ENCODE results near the gene ARMC6. TPM values are rescaled to one million over a fixed set of nuclear protein-coding genes. Genes with fewer than 3 reads are reported as not detected.
A peak's percentile ranks its signal among the peaks of the same experiment; 100 is the strongest.

Gene ARMC6
- total RNA-seq, 1 experiment from 2014 or later: 66.5 TPM

GRCh38 chr19:19033176-19033425 lies 302 bp upstream of the ARMC6 start:
- no peak overlapping the region for H4K8ac ChIP-seq (replicated peaks; ENCODE audit: insufficient read length, low read depth, low read length)
- peaks cover 19% of the 10 kb centered on the region; the same call in 1 of the 2 replicates for H3K79me2 ChIP-seq (ENCODE audit: insufficient read depth, low read length)
- H3K27ac ChIP-seq (ENCODE audit: insufficient read length, low read depth, low read length): no peak overlapping the region
- H3T11ph ChIP-seq (ENCODE audit: low read length): no peak overlapping the region
- H3K4ac ChIP-seq (ENCODE audit: low read depth, low read length): no peak overlapping the region
- Mint-ChIP-seq H3K27me3 (ENCODE audit: low read depth) (no peaks in the 10 kb centered on the region), H3K4me3 (peak overlapping the region; percentile 88 to 94), H3K9me3 (peaks cover 14% of the 10 kb centered on the region in 2 experiments), H3K4me1 (peaks cover 10 to 15% of the 10 kb centered on the region in 2 experiments), H3K36me3 (ENCODE audit: insufficient read depth in 1 of 3, low read depth in 3 of 3) (peaks cover 45 to 56% (median 54%) of the 10 kb centered on the region in 3 experiments), H3K27ac (peak overlapping the region; percentile 63 to 91 (median 77); a peak in 5 of 7 replicates)
- H3K14ac ChIP-seq (ENCODE audit: insufficient read depth, low read length): peak overlapping the region; percentile 81; the same call in 1 of the 2 replicates
- no peaks in the 10 kb centered on the region for H4K20me1 ChIP-seq (ENCODE audit: control insufficient read depth, insufficient read depth, insufficient read length)
- no peak for TF ChIP-seq CTCF (conservative IDR thresholded peaks at IDR 0.05)
- H2BK20ac ChIP-seq (ENCODE audit: low read depth, low read length, poor library complexity, severe bottlenecking): no peak overlapping the region
- H2AFZ ChIP-seq (ENCODE audit: low read length): no peak overlapping the region
- no peak for DNase-seq
- H3K18ac ChIP-seq (ENCODE audit: insufficient read length, low read depth, low read length): no peak overlapping the region
- H2AK5ac ChIP-seq (ENCODE audit: insufficient read length, low read length): no peak overlapping the region
- peaks cover 11% of the 10 kb centered on the region for H3K79me1 ChIP-seq (ENCODE audit: insufficient read depth, low read depth, low read length, poor library complexity, severe bottlenecking)
- no peak overlapping the region for H4K91ac ChIP-seq (ENCODE audit: insufficient read length, low read depth, low read length)
- no peak overlapping the region for H2BK120ac ChIP-seq (ENCODE audit: low read depth, low read length, poor library complexity, severe bottlenecking)
- H3K4me2 ChIP-seq (ENCODE audit: insufficient read depth, insufficient read length, low read length): peak overlapping the region; percentile 96
- H2BK15ac ChIP-seq (ENCODE audit: low read depth, low read length): no peak overlapping the region
- H2BK12ac ChIP-seq (ENCODE audit: insufficient read length, low read depth, low read length): no peak overlapping the region
- no peak overlapping the region for H2BK5ac ChIP-seq (ENCODE audit: insufficient read length, low read length)
- H3K9me3 ChIP-seq (ENCODE audit: control insufficient read depth, low read depth, low read length): peaks cover 5% of the 10 kb centered on the region
- H3K56ac ChIP-seq (ENCODE audit: insufficient read length, low read depth, low read length): no peak overlapping the region
- no peak overlapping the region for H4K5ac ChIP-seq (ENCODE audit: insufficient read length, low read depth, low read length)
- no peaks in the 10 kb centered on the region for H3K4me1 ChIP-seq (ENCODE audit: insufficient read depth, low read length)
- no CpG with 5 or more reads among the region's 32 CpGs for WGBS (ENCODE audit: extremely low coverage, insufficient read length, low lambda C conversion rate)
- peak overlapping the region; percentile 73 for H3K9ac ChIP-seq (ENCODE audit: extremely low read depth, insufficient read length, low read length)
- H3K23ac ChIP-seq (ENCODE audit: insufficient read length, low read depth, low read length): no peak overlapping the region
- H3K23me2 ChIP-seq (ENCODE audit: insufficient read length, low read depth, low read length, poor library complexity, severe bottlenecking): peaks cover 11% of the 10 kb centered on the region
- no peaks in the 10 kb centered on the region for H3K27me3 ChIP-seq (ENCODE audit: insufficient read depth, low read length)
